Measurements from ENCODE around the gene BCL6. TPM values are rescaled to one million over a fixed set of nuclear protein-coding genes. Genes with fewer than 3 reads are reported as not detected.

The BCL6 gene
- 123 TPM for total RNA-seq
- long read RNA-seq, partial matches to known transcripts, result 32 of 67 reads
- long read RNA-seq, other reads (novel, unspliced or antisense), result 31 of 67 reads

- Histone ChIP-seq H3K4me1 (peaks cover 62% of the 10 kb centered on the region), H3K36me3 (no peaks in the 10 kb centered on the region), H3K9me3 (no peaks in the 10 kb centered on the region), H3K4me3 (peak within 1 kb of the TSS; percentile 69), H3K27ac (peak within 1 kb of the TSS; percentile 99), H3K27me3 (ENCODE audit: low read depth) (no peaks in the 10 kb centered on the region)
- TF ChIP-seq CTCF (IDR thresholded peaks at IDR 0.05), result no peak
- peak; percentile 77 to 83 for ATAC-seq
- DNase-seq, result peak; percentile 95
- intact Hi-C loops (cut with DNase I), result no loop called here
Measured at GRCh38 chr3:187745201-187746058, at the start of gene BCL6. BCL6 (minus strand) TSS chr3:187745468; CDS start chr3:187733693, 11,775 bp downstream.

- Histone ChIP-seq H3K36me3 (no peaks in the 10 kb centered on the region), H3K9me3 (no peaks in the 10 kb centered on the region), H3K4me1 (peaks cover 15% of the 10 kb centered on the region), H3K27ac (no peak overlapping the region), H3K4me3 (no peak overlapping the region), H3K27me3 (ENCODE audit: low read depth) (no peaks in the 10 kb centered on the region)
- DNase-seq (no peak), ATAC-seq (no peak)
- intact Hi-C loops (cut with DNase I), result no loop called here
- TF ChIP-seq CTCF (IDR thresholded peaks at IDR 0.05), result no peak
Measured at GRCh38 chr3:187794731-187795130, 49.5 kb upstream of the BCL6 start.

- Histone ChIP-seq H3K27me3 (ENCODE audit: low read depth) (no peaks in the 10 kb centered on the region), H3K27ac (no peak overlapping the region), H3K4me1 (peaks cover 4% of the 10 kb centered on the region), H3K4me3 (no peak overlapping the region), H3K36me3 (no peaks in the 10 kb centered on the region), H3K9me3 (no peaks in the 10 kb centered on the region)
- DNase-seq, result no peak
- no peak for TF ChIP-seq CTCF (IDR thresholded peaks at IDR 0.05)
- no peak for ATAC-seq
- intact Hi-C loops (cut with DNase I), result no loop called here
Measured at GRCh38 chr3:187793618-187794017, 48.4 kb upstream of the BCL6 start.

- intact Hi-C loops (cut with DNase I), result no loop called here
- no peak overlapping the region for H3K27ac ChIP-seq
- no peak for ATAC-seq
- no peak for TF ChIP-seq CTCF (IDR thresholded peaks at IDR 0.05)
- H3K27me3 ChIP-seq (ENCODE audit: low read depth), result no peaks in the 10 kb centered on the region
- no peaks in the 10 kb centered on the region for H3K4me1 ChIP-seq
- DNase-seq, result no peak
- no peaks in the 10 kb centered on the region for H3K36me3 ChIP-seq
- H3K4me3 ChIP-seq, result no peak overlapping the region
- H3K9me3 ChIP-seq, result no peaks in the 10 kb centered on the region
Measured at GRCh38 chr3:187792521-187792920, 47.3 kb upstream of the BCL6 start.

- intact Hi-C loops (cut with DNase I), result no loop called here
- ATAC-seq, result no peak
Measured at GRCh38 chr3:187789872-187790271, 44.6 kb upstream of the BCL6 start.

More at GRCh38 chr3:187789872-187790271, 44.6 kb upstream of the BCL6 start:
- H3K4me1 ChIP-seq, result no peaks in the 10 kb centered on the region
- H3K27me3 ChIP-seq (ENCODE audit: low read depth), result no peaks in the 10 kb centered on the region
- no peak overlapping the region for H3K27ac ChIP-seq
- no peaks in the 10 kb centered on the region for H3K36me3 ChIP-seq
- DNase-seq, result no peak
- no peak for TF ChIP-seq CTCF (IDR thresholded peaks at IDR 0.05)
- H3K9me3 ChIP-seq, result no peaks in the 10 kb centered on the region
- no peak overlapping the region for H3K4me3 ChIP-seq
